Thoracic aorta (tissue), 2 donors: ENCODE data around the gene CD177. TPM values are rescaled to one million over a fixed set of nuclear protein-coding genes. Genes with fewer than 3 reads are reported as not detected.
"Not testable (repeated sequence)": the region's sequence is repeated elsewhere in the genome, so short reads cannot be mapped to it uniquely, and the experiment has no call there.

ENCODE experiments used
- ATAC-seq: fragments of 150-250 bp; one replicate; pipeline ENCODE4 v1.8.0; 2017; ENCODE audit warnings: low read depth; ENCODE audit not compliant: insufficient number of reproducible peaks, low FRiP score
- DNase-seq: peaks from one replicate; pipeline ENCODE4 v3.0.0-alpha.2; 2020; ENCODE audit warnings: low spot score
- H3K27ac ChIP-seq, 2 donors: fragments of 200-600 bp; sonication (generic); 1 replicate in 1 of 2; 2 replicates in 1 of 2; pipeline ENCODE4 v1.5.1; 2016; ENCODE audit warnings: mild to moderate bottlenecking in 2 of 2, moderate library complexity in 2 of 2
- H3K27me3 ChIP-seq: fragments of 200-600 bp; sonication (generic); replicated peaks from 2 replicates; pipeline ENCODE4 v1.6.0; 2016; ENCODE audit warnings: mild to moderate bottlenecking; ENCODE audit not compliant: insufficient read depth
- H3K36me3 ChIP-seq: fragments of 200-600 bp; sonication (generic); one replicate; pipeline ENCODE4 v1.5.1; 2016
- H3K4me1 ChIP-seq, 2 donors: fragments of 200-600 bp; sonication (generic); 1 replicate in 1 of 2; 2 replicates in 1 of 2; pipeline versions ENCODE4 v1.5.1 to v1.6.0; 2016; ENCODE audit warnings: low read depth in 2 of 2, mild to moderate bottlenecking in 1 of 2; ENCODE audit not compliant: control insufficient read depth in 1 of 2
- H3K4me3 ChIP-seq: fragments of 200-600 bp; sonication (generic); 2 replicates; pipeline ENCODE4 v1.5.1; 2016; ENCODE audit warnings: mild to moderate bottlenecking
- H3K9me3 ChIP-seq: fragments of 200-600 bp; sonication (generic); 2 replicates; pipeline ENCODE4 v1.5.1; 2016
- CTCF ChIP-seq: fragments of 200-600 bp; sonication (generic); IDR thresholded peaks from one replicate; pipeline ENCODE4 v1.5.1; 2019; ENCODE audit warnings: antibody characterized with exemption
- total RNA-seq, 2 donors: library from RNA; depleted of rRNA; stranded (reverse); fragments of >200 nt; gene quantifications; one replicate each; pipeline versions ENCODE4 v1.1.0 to v1.2.3, GENCODE V29; 2016

Gene CD177
- total RNA-seq, 2 donors from 2014 or later, result 3.5 TPM; not detected in 1

GRCh38 chr19:43367822-43368221, 14.3 kb downstream of the CD177 start:
- Histone ChIP-seq H3K4me3 (no peak overlapping the region), H3K36me3 (no peaks in the 10 kb centered on the region), H3K4me1 (no peaks in the 10 kb centered on the region), H3K9me3 (no peaks in the 10 kb centered on the region), H3K27me3 (no peaks in the 10 kb centered on the region), H3K27ac (no peak overlapping the region)
- ATAC-seq (no peak), DNase-seq (no peak)
- no peak for TF ChIP-seq CTCF

- not testable (repeated sequence) for H3K36me3 ChIP-seq, H3K4me3 ChIP-seq, H3K27me3 ChIP-seq, ATAC-seq, H3K4me1 ChIP-seq, H3K9me3 ChIP-seq, H3K27ac ChIP-seq, DNase-seq
Observed at GRCh38 chr19:43368897-43369296, 15.4 kb downstream of the CD177 start.

GRCh38 chr19:43371909-43372308, 18.4 kb downstream of the CD177 start:
- TF ChIP-seq CTCF, result no peak
- Histone ChIP-seq H3K27me3 (no peaks in the 10 kb centered on the region), H3K9me3 (no peaks in the 10 kb centered on the region), H3K4me3 (no peak overlapping the region), H3K4me1 (no peaks in the 10 kb centered on the region), H3K36me3 (no peaks in the 10 kb centered on the region), H3K27ac (no peak overlapping the region)
- no peak for DNase-seq
- no peak for ATAC-seq

- Histone ChIP-seq H3K36me3 (no peaks in the 10 kb centered on the region), H3K27me3 (no peaks in the 10 kb centered on the region), H3K4me1 (no peaks in the 10 kb centered on the region), H3K4me3 (no peak overlapping the region), H3K9me3 (no peaks in the 10 kb centered on the region), H3K27ac (no peak overlapping the region)
- DNase-seq (no peak), ATAC-seq (no peak)
- TF ChIP-seq CTCF, result no peak
Observed at GRCh38 chr19:43372462-43372861, 19.0 kb downstream of the CD177 start.

GRCh38 chr19:43377624-43378023, 24.1 kb downstream of the CD177 start:
- not testable (repeated sequence) for ATAC-seq, H3K27ac ChIP-seq, H3K4me3 ChIP-seq, H3K9me3 ChIP-seq, H3K36me3 ChIP-seq, H3K4me1 ChIP-seq, H3K27me3 ChIP-seq, DNase-seq

- no peaks in the 10 kb centered on the region for H3K27me3 ChIP-seq
- no peak for TF ChIP-seq CTCF
- no peak for ATAC-seq
- no peak overlapping the region for H3K27ac ChIP-seq
- no peaks in the 10 kb centered on the region for H3K4me1 ChIP-seq
- no peak for DNase-seq
- H3K9me3 ChIP-seq, result no peaks in the 10 kb centered on the region
- H3K36me3 ChIP-seq, result no peaks in the 10 kb centered on the region
- H3K4me3 ChIP-seq, result no peak overlapping the region
Observed at GRCh38 chr19:43380008-43380407, 26.5 kb downstream of the CD177 start.
